Astrocyte of the spinal cord (primary cell): ENCODE results near the gene ARMH2.

Experiments used
- DNase-seq: peaks from one replicate; pipeline ENCODE4 v3.0.0; 2011; ENCODE audit warnings: low read depth, low spot score
- H3K4me3 ChIP-seq: 2 replicates; pipeline ENCODE4 v1.5.1; 2011; ENCODE audit warnings: low read depth, mild to moderate bottlenecking, low read length, moderate library complexity
- in situ Hi-C: cut with HindIII; loops from 2 replicates; pipeline ENCODE4 v1.10.0; 2017; ENCODE audit warnings: low sequenced_read_pairs
- TF ChIP-seq, protein P1 (sequence below): IDR thresholded peaks from 2 replicates; pipeline ENCODE4 v1.5.1; 2012; ENCODE audit warnings: low read depth, mild to moderate bottlenecking, low read length, inconsistent platforms

The ARMH2 gene

GRCh38 chr6:24802271-24803059, 3.7 kb upstream of the ARMH2 start:
- no peak for DNase-seq
- H3K4me3 ChIP-seq, result no peak overlapping the region
- TF ChIP-seq, protein P1, sequence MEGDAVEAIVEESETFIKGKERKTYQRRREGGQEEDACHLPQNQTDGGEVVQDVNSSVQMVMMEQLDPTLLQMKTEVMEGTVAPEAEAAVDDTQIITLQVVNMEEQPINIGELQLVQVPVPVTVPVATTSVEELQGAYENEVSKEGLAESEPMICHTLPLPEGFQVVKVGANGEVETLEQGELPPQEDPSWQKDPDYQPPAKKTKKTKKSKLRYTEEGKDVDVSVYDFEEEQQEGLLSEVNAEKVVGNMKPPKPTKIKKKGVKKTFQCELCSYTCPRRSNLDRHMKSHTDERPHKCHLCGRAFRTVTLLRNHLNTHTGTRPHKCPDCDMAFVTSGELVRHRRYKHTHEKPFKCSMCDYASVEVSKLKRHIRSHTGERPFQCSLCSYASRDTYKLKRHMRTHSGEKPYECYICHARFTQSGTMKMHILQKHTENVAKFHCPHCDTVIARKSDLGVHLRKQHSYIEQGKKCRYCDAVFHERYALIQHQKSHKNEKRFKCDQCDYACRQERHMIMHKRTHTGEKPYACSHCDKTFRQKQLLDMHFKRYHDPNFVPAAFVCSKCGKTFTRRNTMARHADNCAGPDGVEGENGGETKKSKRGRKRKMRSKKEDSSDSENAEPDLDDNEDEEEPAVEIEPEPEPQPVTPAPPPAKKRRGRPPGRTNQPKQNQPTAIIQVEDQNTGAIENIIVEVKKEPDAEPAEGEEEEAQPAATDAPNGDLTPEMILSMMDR, result no peak
- in situ Hi-C loops, result no loop called here

- H3K4me3 ChIP-seq, result no peak overlapping the region
- in situ Hi-C loops, result no loop called here
- no peak for DNase-seq
- TF ChIP-seq, protein P1, result no peak
Observed at GRCh38 chr6:24799541-24799915, 811 bp upstream of the ARMH2 start.

GRCh38 chr6:24797596-24798216, 1.0 kb downstream of the ARMH2 start:
- DNase-seq, result peak; percentile 27
- TF ChIP-seq, protein P1, result no peak
- in situ Hi-C loops, result no loop called here
- H3K4me3 ChIP-seq, result no peak overlapping the region

DNA sequence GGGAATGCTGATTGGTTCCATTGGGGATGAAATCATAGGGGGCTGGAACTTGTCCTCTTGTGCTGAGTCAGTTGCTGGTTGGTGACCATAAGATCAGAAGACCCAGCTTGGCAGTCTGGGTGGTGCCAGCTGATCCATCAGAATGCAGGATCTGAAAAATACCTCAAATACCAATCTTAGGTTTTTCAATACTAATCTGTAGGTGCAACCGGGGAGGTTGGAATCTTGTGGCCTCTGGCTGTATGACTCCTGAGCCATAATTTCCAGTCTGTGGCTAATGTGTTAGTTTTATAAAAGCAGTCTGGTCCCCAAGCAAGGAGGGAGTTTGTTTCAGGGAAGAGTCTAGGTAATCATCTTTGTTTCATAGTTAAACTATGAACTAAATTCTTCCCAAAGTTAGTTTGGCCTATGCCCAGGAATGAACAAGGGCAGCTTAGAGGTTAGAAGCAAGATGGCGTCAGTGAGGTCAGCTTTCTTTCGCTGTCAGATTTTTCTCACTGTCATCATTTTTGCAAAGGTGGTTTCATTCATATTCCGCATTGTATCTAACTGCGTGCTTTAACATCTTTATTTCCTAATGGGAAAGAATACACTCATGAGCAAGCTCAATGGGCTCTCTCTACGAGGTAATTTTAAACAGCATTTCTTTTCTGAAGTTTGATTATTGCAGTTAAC, 2.0 kb downstream of the ARMH2 start:
- no peak for DNase-seq
- TF ChIP-seq, protein P1, result no peak
- H3K4me3 ChIP-seq, result no peak overlapping the region
- in situ Hi-C loops, result no loop called here

GRCh38 chr6:24795106-24795505, 3.6 kb downstream of the ARMH2 start:
- in situ Hi-C loops, result no loop called here
- TF ChIP-seq, protein P1, result no peak
- no peak for DNase-seq
- H3K4me3 ChIP-seq, result no peak overlapping the region

DNA sequence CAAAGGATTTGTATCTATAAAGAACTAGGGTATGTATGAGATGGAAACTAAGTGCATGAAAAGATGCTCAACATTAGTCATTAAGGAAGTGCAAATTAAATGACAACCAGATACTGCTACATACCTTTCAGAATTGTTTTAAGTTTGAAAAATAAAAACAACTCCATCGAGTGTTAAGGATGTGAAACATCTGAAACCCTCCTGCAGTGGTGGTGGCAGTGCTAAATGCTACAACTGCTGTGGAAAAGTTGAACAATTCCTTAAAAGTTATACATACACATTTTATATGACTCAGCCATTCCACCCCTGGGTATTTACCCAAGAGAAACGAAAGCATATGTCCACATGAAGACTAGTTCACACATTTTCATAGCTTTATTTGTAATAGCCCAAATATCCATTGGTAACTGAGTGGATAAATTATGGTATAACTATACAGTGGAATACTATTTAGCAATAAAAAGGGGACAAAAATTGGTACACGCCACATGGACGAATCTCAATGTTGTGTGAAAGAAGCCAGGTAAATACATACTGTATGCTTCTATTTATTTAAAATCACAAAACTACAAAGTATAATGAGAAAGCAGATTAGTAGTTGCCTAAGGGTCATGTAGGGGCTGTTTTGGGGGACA, 10.6 kb downstream of the ARMH2 start:
- in situ Hi-C loops, result no loop called here
- H3K4me3 ChIP-seq, result no peak overlapping the region
- DNase-seq, result no peak
- TF ChIP-seq, protein P1, result no peak
